ENCODE data around the gene NLRP6. TPM values are rescaled to one million over a fixed set of nuclear protein-coding genes. Genes with fewer than 3 reads are reported as not detected.

Gene NLRP6
- total RNA-seq, 2 donors from 2014 or later: not detected

- Histone ChIP-seq H3K9me3 (ENCODE audit: control insufficient read depth, low read length) (no peaks in the 10 kb centered on the region), H3K27me3 (ENCODE audit: control insufficient read depth, insufficient read depth, low read length, poor library complexity, severe bottlenecking) (no peaks in the 10 kb centered on the region), H3K4me1 (ENCODE audit: control insufficient read depth, insufficient read depth, low read length) (peaks cover 5% of the 10 kb centered on the region), H3K4me3 (ENCODE audit: low read length) (no peak overlapping the region), H3K36me3 (ENCODE audit: control insufficient read depth, insufficient read depth, low read length) (peaks cover 6% of the 10 kb centered on the region), H3K27ac (ENCODE audit: low read depth, low read length) (no peak overlapping the region), H3K9ac (ENCODE audit: extremely low read depth, low read length, poor library complexity, severe bottlenecking) (no peak overlapping the region)
- WGBS, 2 experiments (ENCODE audit: insufficient coverage in 1 of 2, insufficient read length in 1 of 2): 90 to 93% methylated on average over 20 to 26 of the region's 26 CpGs
- DNase-seq: peak; percentile 54
- no peaks in the 10 kb centered on the region for H3K27me3 Mint-ChIP-seq (ENCODE audit: insufficient read depth)
- H3K27ac Mint-ChIP-seq: peak overlapping the region; percentile 69
- no peak overlapping the region for H3K4me3 Mint-ChIP-seq
- H3K4me1 Mint-ChIP-seq: peaks cover 18% of the 10 kb centered on the region
- no peak for TF ChIP-seq CTCF (conservative IDR thresholded peaks at IDR 0.05)
- no peaks in the 10 kb centered on the region for H3K9me3 Mint-ChIP-seq
- peaks cover 2% of the 10 kb centered on the region for H3K36me3 Mint-ChIP-seq (ENCODE audit: low read depth)
Observed at GRCh38 chr11:297586-298405, 19.6 kb downstream of the NLRP6 start.

DNA sequence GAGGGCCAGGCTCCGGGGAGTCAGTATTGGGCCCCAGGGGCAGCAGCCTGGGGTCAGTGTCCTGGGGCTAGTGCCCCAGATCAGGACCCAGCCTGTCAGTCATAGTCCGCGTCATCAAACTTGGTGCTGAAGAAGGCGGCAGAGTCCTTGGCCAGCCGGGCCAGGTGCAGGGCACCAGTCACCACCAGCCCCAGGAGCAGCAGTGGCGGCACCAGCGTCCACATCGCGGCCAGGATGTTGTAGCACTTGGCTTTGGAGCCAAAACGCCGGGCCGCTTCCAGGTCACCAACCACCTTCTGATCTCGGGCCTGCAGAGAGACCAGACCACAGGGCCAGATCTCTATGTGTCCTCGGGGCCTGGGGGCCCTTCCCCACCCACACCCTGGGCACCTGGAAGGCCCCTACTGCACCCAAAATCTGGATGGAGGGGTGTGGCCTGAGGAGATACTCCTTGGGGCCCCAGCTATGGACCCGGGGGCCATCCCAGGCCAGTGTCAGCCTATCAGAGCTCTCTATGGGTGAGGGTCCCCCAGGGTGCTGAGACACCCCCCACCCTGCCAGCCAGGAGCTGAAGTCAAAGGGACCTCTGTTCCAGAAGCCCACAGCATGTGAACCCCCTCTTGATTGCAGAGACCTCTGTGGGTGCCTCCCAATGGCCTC lies 20.3 kb downstream of the NLRP6 start:
- no peak overlapping the region for H3K4me3 Mint-ChIP-seq
- no peaks in the 10 kb centered on the region for H3K36me3 Mint-ChIP-seq (ENCODE audit: low read depth)
- no peaks in the 10 kb centered on the region for H3K27me3 Mint-ChIP-seq (ENCODE audit: insufficient read depth)
- no peak overlapping the region for H3K9ac ChIP-seq (ENCODE audit: extremely low read depth, low read length, poor library complexity, severe bottlenecking)
- TF ChIP-seq CTCF (conservative IDR thresholded peaks at IDR 0.05): no peak
- no peaks in the 10 kb centered on the region for H3K9me3 ChIP-seq (ENCODE audit: control insufficient read depth, low read length)
- no peaks in the 10 kb centered on the region for H3K9me3 Mint-ChIP-seq
- H3K4me3 ChIP-seq (ENCODE audit: low read length): no peak overlapping the region
- DNase-seq: peak; percentile 59
- H3K27ac Mint-ChIP-seq: no peak overlapping the region
- no peak overlapping the region for H3K27ac ChIP-seq (ENCODE audit: low read depth, low read length)
- H3K36me3 ChIP-seq (ENCODE audit: control insufficient read depth, insufficient read depth, low read length): peaks cover 5% of the 10 kb centered on the region
- H3K4me1 ChIP-seq (ENCODE audit: control insufficient read depth, insufficient read depth, low read length): peaks cover 5% of the 10 kb centered on the region
- H3K27me3 ChIP-seq (ENCODE audit: control insufficient read depth, insufficient read depth, low read length, poor library complexity, severe bottlenecking): no peaks in the 10 kb centered on the region
- WGBS, 2 experiments (ENCODE audit: insufficient coverage in 1 of 2, insufficient read length in 1 of 2): 91 to 97% methylated on average over 9 to 15 of the region's 15 CpGs
- peaks cover 18% of the 10 kb centered on the region for H3K4me1 Mint-ChIP-seq

- no peak within 1 kb of the TSS for H3K27ac ChIP-seq (ENCODE audit: low read depth, low read length)
- H3K27me3 Mint-ChIP-seq (ENCODE audit: insufficient read depth): no peaks in the 10 kb centered on the region
- DNase-seq: no peak
Observed at GRCh38 chr11:299081-299891, 21.1 kb downstream of the NLRP6 start, which contains the start of gene IFITM5. IFITM5 (minus strand) TSS chr11:299526; CDS start chr11:299490, 36 bp downstream.

More at GRCh38 chr11:299081-299891, 21.1 kb downstream of the NLRP6 start, which contains the start of gene IFITM5:
- no peaks in the 10 kb centered on the region for H3K9me3 ChIP-seq (ENCODE audit: control insufficient read depth, low read length)
- Mint-ChIP-seq H3K27ac (peak within 1 kb of the TSS; percentile 61), H3K4me3 (no peak within 1 kb of the TSS), H3K36me3 (ENCODE audit: low read depth) (no peaks in the 10 kb centered on the region), H3K4me1 (peaks cover 18% of the 10 kb centered on the region), H3K9me3 (no peaks in the 10 kb centered on the region)
- H3K36me3 ChIP-seq (ENCODE audit: control insufficient read depth, insufficient read depth, low read length): no peaks in the 10 kb centered on the region
- H3K27me3 ChIP-seq (ENCODE audit: control insufficient read depth, insufficient read depth, low read length, poor library complexity, severe bottlenecking): no peaks in the 10 kb centered on the region
- peaks cover 5% of the 10 kb centered on the region for H3K4me1 ChIP-seq (ENCODE audit: control insufficient read depth, insufficient read depth, low read length)
- TF ChIP-seq CTCF (conservative IDR thresholded peaks at IDR 0.05): no peak
- WGBS, 2 experiments (ENCODE audit: insufficient coverage in 1 of 2, insufficient read length in 1 of 2): 90 to 97% methylated on average over 18 to 36 of the region's 40 CpGs
- H3K9ac ChIP-seq (ENCODE audit: extremely low read depth, low read length, poor library complexity, severe bottlenecking): no peak within 1 kb of the TSS
- H3K4me3 ChIP-seq (ENCODE audit: low read length): no peak within 1 kb of the TSS
